CD4-positive, alpha-beta memory T cell (primary cell): Measurements from ENCODE around the gene DLGAP1. TPM values are rescaled to one million over a fixed set of nuclear protein-coding genes. Genes with fewer than 3 reads are reported as not detected.

Experiments
- CTCF ChIA-PET: fragments of 350-600 bp; sonication (Branson Sonifier 250); formaldehyde crosslinking; loops from one replicate; lab custom pipeline; 2021; ENCODE audit warnings: inconsistent platforms; ENCODE audit not compliant: partially characterized antibody; lab: Charles Lee
- POLR2A ChIA-PET: fragments of 350-600 bp; sonication (Branson Sonifier 250); formaldehyde crosslinking; loops from one replicate; lab custom pipeline; 2021; ENCODE audit not compliant: partially characterized antibody; lab: Charles Lee
- DNase-seq, 5 donors: peaks; one replicate each; pipeline versions ENCODE4 v3.0.0 to v3.0.0-alpha.2; 2020 to 2022; ENCODE audit warnings: mixed read lengths in 1 of 5
- H3K27ac ChIP-seq: one replicate; pipeline ENCODE4 v1.7.0; 2013; ENCODE audit warnings: low read depth, low read length
- H3K27me3 ChIP-seq: 2 replicates; pipeline ENCODE4 v1.7.0; 2013; ENCODE audit warnings: mild to moderate bottlenecking, low read length, moderate library complexity; ENCODE audit not compliant: insufficient read depth
- H3K36me3 ChIP-seq: 2 replicates; pipeline ENCODE4 v1.7.0; 2013; ENCODE audit warnings: mild to moderate bottlenecking, low read length, moderate library complexity; ENCODE audit not compliant: insufficient read depth
- H3K4me1 ChIP-seq: 2 replicates; pipeline ENCODE4 v1.7.0; 2013; ENCODE audit warnings: mild to moderate bottlenecking, low read length, moderate library complexity; ENCODE audit not compliant: insufficient read depth
- H3K4me3 ChIP-seq, 2 donors: one replicate each; pipeline ENCODE4 v1.7.0; 2013; ENCODE audit warnings: low read length in 2 of 2, mild to moderate bottlenecking in 1 of 2
- H3K9me3 ChIP-seq, 2 donors: one replicate each; pipeline ENCODE4 v1.7.0; 2013; ENCODE audit warnings: low read length in 2 of 2, control low read depth in 1 of 2; ENCODE audit not compliant: control insufficient read depth in 1 of 2
- H3K27ac Mint-ChIP-seq, 7 donors: one replicate each; pipeline ENCODE4 v1.8.0; 2020 to 2021; ENCODE audit warnings: mixed read lengths in 7 of 7, mild to moderate bottlenecking in 6 of 7, inconsistent platforms in 3 of 7, moderate library complexity in 3 of 7
- H3K27me3 Mint-ChIP-seq, 2 donors: one replicate each; pipeline ENCODE4 v1.8.0; 2020 to 2021; ENCODE audit warnings: mixed read lengths in 2 of 2
- H3K36me3 Mint-ChIP-seq, 2 donors: one replicate each; pipeline ENCODE4 v1.8.0; 2020 to 2021; ENCODE audit warnings: mixed read lengths in 2 of 2, inconsistent platforms in 1 of 2, mild to moderate bottlenecking in 1 of 2
- H3K4me1 Mint-ChIP-seq, 4 donors: one replicate each; pipeline ENCODE4 v1.8.0; 2020 to 2021; ENCODE audit warnings: mixed read lengths in 4 of 4, mild to moderate bottlenecking in 1 of 4
- H3K4me3 Mint-ChIP-seq, 8 donors: one replicate each; pipeline ENCODE4 v1.8.0; 2020 to 2021; ENCODE audit warnings: mixed read lengths in 8 of 8, mild to moderate bottlenecking in 7 of 8, moderate library complexity in 6 of 8, inconsistent platforms in 3 of 8
- H3K9me3 Mint-ChIP-seq, 8 donors: one replicate each; pipeline ENCODE4 v1.8.0; 2020 to 2021; ENCODE audit warnings: mixed read lengths in 8 of 8, mild to moderate bottlenecking in 5 of 8, inconsistent platforms in 3 of 8, moderate library complexity in 1 of 8
- intact Hi-C: fragments of 100-400 bp; cut with micrococcal nuclease; formaldehyde crosslinking; loops from one replicate; pipeline ENCODE4 v1.15.1; 2023
- polyA plus RNA-seq, 2 donors: library from polyadenylated mRNA; unstranded; fragments of 300-500 nt; fragmentation: Illumina TruSeq; gene quantifications; one replicate each; pipeline ENCODE4 v1.2.3, GENCODE V29; 2021
- total RNA-seq, 2 experiments: library from RNA; stranded (reverse); gene quantifications; one replicate each; pipeline ENCODE4 v1.2.3, GENCODE V29; 2021

The DLGAP1 gene
- total and polyA plus RNA-seq, 4 experiments from 2014 or later, result 0.17 to 0.71 (median 0.45) TPM

- peaks cover 16 to 24% (median 19%) of the 10 kb centered on the region in 4 donors for H3K4me1 Mint-ChIP-seq
- Histone ChIP-seq H3K4me3 (no peak overlapping the region), H3K9me3 (no peaks in the 10 kb centered on the region), H3K27ac (no peak overlapping the region), H3K27me3 (no peaks in the 10 kb centered on the region), H3K36me3 (no peaks in the 10 kb centered on the region), H3K4me1 (peaks cover 11% of the 10 kb centered on the region)
- ChIA-PET POLR2A (no interaction called here), CTCF (interaction anchor here (1.7 to 4.0 kb wide), 3 partner anchors 9 to 19 kb away, joined by 4 to 31 read pairs (median 4); no protein-coding TSS in a partner anchor)
- peak overlapping the region in 1 of 8 donors; percentile 6 for H3K4me3 Mint-ChIP-seq
- H3K9me3 Mint-ChIP-seq, result no peaks in the 10 kb centered on the region
- intact Hi-C loops, result no loop called here
- H3K27ac Mint-ChIP-seq, result no peak overlapping the region
- no peaks in the 10 kb centered on the region for H3K27me3 Mint-ChIP-seq
- H3K36me3 Mint-ChIP-seq, result peaks cover 0 to 5% of the 10 kb centered on the region in 2 donors
- DNase-seq, result no peak
These were observed 469.4 kb downstream of the DLGAP1 start for GRCh38 chr18:3985664-3986063.

- H3K27me3 Mint-ChIP-seq, result no peaks in the 10 kb centered on the region
- H3K4me1 ChIP-seq, result peaks cover 11% of the 10 kb centered on the region
- peaks cover 16 to 24% (median 19%) of the 10 kb centered on the region in 4 donors for H3K4me1 Mint-ChIP-seq
- peak in 2 of 5 donors; percentile 4 to 14 for DNase-seq
- ChIA-PET CTCF (interaction anchor here (1.7 to 4.0 kb wide), 3 partner anchors 10 to 19 kb away, joined by 4 to 31 read pairs (median 4); no protein-coding TSS in a partner anchor), POLR2A (no interaction called here)
- no peak overlapping the region for H3K4me3 ChIP-seq
- no peaks in the 10 kb centered on the region for H3K27me3 ChIP-seq
- H3K27ac ChIP-seq, result no peak overlapping the region
- H3K27ac Mint-ChIP-seq, result peak overlapping the region in 6 of 7 donors; percentile 7 to 65 (median 22)
- H3K9me3 ChIP-seq, result no peaks in the 10 kb centered on the region
- H3K36me3 ChIP-seq, result no peaks in the 10 kb centered on the region
- intact Hi-C loops, result no loop called here
- H3K9me3 Mint-ChIP-seq, result peaks cover 0 to 2% (median 0%) of the 10 kb centered on the region in 8 donors
- peak overlapping the region; percentile 22 to 75 (median 63) for H3K4me3 Mint-ChIP-seq
- H3K36me3 Mint-ChIP-seq, result peaks cover 0 to 5% of the 10 kb centered on the region in 2 donors
These were observed 470.1 kb downstream of the DLGAP1 start for GRCh38 chr18:3985020-3985419.

- peaks cover 1 to 6% of the 10 kb centered on the region in 2 donors for H3K36me3 Mint-ChIP-seq
These were observed 470.8 kb downstream of the DLGAP1 start for GRCh38 chr18:3984163-3984757.

GRCh38 chr18:3983351-3983969 lies 471.6 kb downstream of the DLGAP1 start:
- Histone ChIP-seq H3K36me3 (no peaks in the 10 kb centered on the region), H3K4me1 (peaks cover 11% of the 10 kb centered on the region), H3K27me3 (no peaks in the 10 kb centered on the region), H3K4me3 (no peak overlapping the region), H3K27ac (no peak overlapping the region), H3K9me3 (peaks cover 0 to 5% of the 10 kb centered on the region in 2 donors)
- Mint-ChIP-seq H3K4me1 (peaks cover 16 to 24% (median 19%) of the 10 kb centered on the region in 4 donors), H3K36me3 (peaks cover 2 to 8% of the 10 kb centered on the region in 2 donors), H3K27me3 (no peaks in the 10 kb centered on the region), H3K9me3 (peaks cover 3 to 13% (median 9%) of the 10 kb centered on the region in 8 donors), H3K4me3 (peak overlapping the region in 1 of 8 donors; percentile 11), H3K27ac (no peak overlapping the region)
- intact Hi-C loops, result no loop called here
- POLR2A ChIA-PET, result no interaction called here
- no peak for DNase-seq
- CTCF ChIA-PET, result interaction anchor here (4.0 kb wide), 1 partner anchor 11 kb away, joined by 31 read pairs; no protein-coding TSS in a partner anchor

More at GRCh38 chr18:3984163-3984757, 470.8 kb downstream of the DLGAP1 start:
- peaks cover 16 to 24% (median 19%) of the 10 kb centered on the region in 4 donors for H3K4me1 Mint-ChIP-seq
- intact Hi-C loops, result no loop called here
- H3K27me3 Mint-ChIP-seq, result no peaks in the 10 kb centered on the region
- Histone ChIP-seq H3K36me3 (no peaks in the 10 kb centered on the region), H3K4me1 (peaks cover 11% of the 10 kb centered on the region), H3K27me3 (no peaks in the 10 kb centered on the region), H3K4me3 (no peak overlapping the region), H3K27ac (no peak overlapping the region), H3K9me3 (peaks cover 0 to 2% of the 10 kb centered on the region in 2 donors)
- H3K9me3 Mint-ChIP-seq, result peaks cover 2 to 5% (median 3%) of the 10 kb centered on the region in 8 donors
- POLR2A ChIA-PET, result no interaction called here
- CTCF ChIA-PET, result interaction anchor here (1.8 to 4.0 kb wide), 2 partner anchors 11 to 15 kb away, joined by 4 to 31 read pairs; no protein-coding TSS in a partner anchor
- DNase-seq, result no peak
- H3K27ac Mint-ChIP-seq, result peak overlapping the region in 3 of 7 donors; percentile 7 to 52 (median 19)
- H3K4me3 Mint-ChIP-seq, result peak overlapping the region in 5 of 8 donors; percentile 32 to 75 (median 65)

- Histone ChIP-seq H3K27me3 (no peaks in the 10 kb centered on the region), H3K9me3 (peaks cover 0 to 5% of the 10 kb centered on the region in 2 donors), H3K4me1 (peaks cover 11% of the 10 kb centered on the region), H3K27ac (no peak overlapping the region), H3K36me3 (no peaks in the 10 kb centered on the region), H3K4me3 (no peak overlapping the region)
- Mint-ChIP-seq H3K36me3 (peaks cover 2 to 8% of the 10 kb centered on the region in 2 donors), H3K9me3 (peaks cover 3 to 17% (median 13%) of the 10 kb centered on the region in 8 donors), H3K4me1 (peaks cover 16 to 24% (median 19%) of the 10 kb centered on the region in 4 donors), H3K4me3 (no peak overlapping the region), H3K27me3 (no peaks in the 10 kb centered on the region), H3K27ac (no peak overlapping the region)
- ChIA-PET CTCF (no interaction called here), POLR2A (no interaction called here)
- intact Hi-C loops, result no loop called here
- no peak for DNase-seq
These were observed 472.6 kb downstream of the DLGAP1 start for GRCh38 chr18:3982541-3982940.

- H3K36me3 ChIP-seq, result no peaks in the 10 kb centered on the region
- POLR2A ChIA-PET, result no interaction called here
- Mint-ChIP-seq H3K9me3 (peaks cover 3 to 21% (median 13%) of the 10 kb centered on the region in 8 donors), H3K4me3 (no peak overlapping the region), H3K4me1 (peaks cover 0 to 8% (median 5%) of the 10 kb centered on the region in 4 donors), H3K27me3 (no peaks in the 10 kb centered on the region), H3K36me3 (peaks cover 2 to 3% of the 10 kb centered on the region in 2 donors), H3K27ac (no peak overlapping the region)
- intact Hi-C loops, result no loop called here
- H3K9me3 ChIP-seq, result peaks cover 0 to 5% of the 10 kb centered on the region in 2 donors
- no peaks in the 10 kb centered on the region for H3K4me1 ChIP-seq
- no peak overlapping the region for H3K27ac ChIP-seq
- DNase-seq, result no peak
- CTCF ChIA-PET, result no interaction called here
- H3K27me3 ChIP-seq, result no peaks in the 10 kb centered on the region
- no peak overlapping the region for H3K4me3 ChIP-seq
These were observed 476.1 kb downstream of the DLGAP1 start for GRCh38 chr18:3979024-3979423.

GRCh38 chr18:3973191-3973850 lies 481.8 kb downstream of the DLGAP1 start:
- peaks cover 0 to 3% of the 10 kb centered on the region in 2 donors for H3K27me3 Mint-ChIP-seq
- POLR2A ChIA-PET, result no interaction called here
- H3K27ac ChIP-seq, result no peak overlapping the region
- CTCF ChIA-PET, result no interaction called here
- no peak for DNase-seq
- H3K4me3 Mint-ChIP-seq, result no peak overlapping the region
- H3K4me1 Mint-ChIP-seq, result no peaks in the 10 kb centered on the region
- H3K27me3 ChIP-seq, result no peaks in the 10 kb centered on the region
- H3K36me3 Mint-ChIP-seq, result no peaks in the 10 kb centered on the region
- no peaks in the 10 kb centered on the region for H3K9me3 ChIP-seq
- no peaks in the 10 kb centered on the region for H3K4me1 ChIP-seq
- H3K4me3 ChIP-seq, result no peak overlapping the region
- H3K36me3 ChIP-seq, result no peaks in the 10 kb centered on the region
- peaks cover 0 to 7% (median 2%) of the 10 kb centered on the region in 8 donors for H3K9me3 Mint-ChIP-seq
- intact Hi-C loops, result no loop called here
- no peak overlapping the region for H3K27ac Mint-ChIP-seq
